IPS-20b (cell line): ENCODE data around the gene RTCB.

Source experiments
- H3K27ac ChIP-seq: one replicate; pipeline ENCODE4 v1.5.1; 2013; ENCODE audit warnings: low read length
- H3K27me3 ChIP-seq: 2 replicates; pipeline ENCODE4 v1.6.1; 2013; ENCODE audit warnings: mild to moderate bottlenecking, low read length, inconsistent platforms; ENCODE audit not compliant: insufficient read depth
- H3K36me3 ChIP-seq: 2 replicates; pipeline ENCODE4 v1.6.1; 2013; ENCODE audit warnings: low read depth, mild to moderate bottlenecking, inconsistent platforms, low read length, moderate library complexity; ENCODE audit not compliant: insufficient read depth
- H3K4me1 ChIP-seq: 2 replicates; pipeline ENCODE4 v1.6.1; 2013; ENCODE audit warnings: mild to moderate bottlenecking, control low read depth, inconsistent platforms, low read length, moderate library complexity; ENCODE audit not compliant: insufficient read depth
- H3K4me3 ChIP-seq: 2 replicates; pipeline ENCODE4 v1.5.1; 2013; ENCODE audit warnings: mild to moderate bottlenecking, low read length, inconsistent platforms
- H3K9ac ChIP-seq: 2 replicates; pipeline ENCODE4 v1.6.1; 2013; ENCODE audit warnings: low read depth, mild to moderate bottlenecking, inconsistent platforms, low read length, moderate library complexity
- H3K9me3 ChIP-seq: 2 replicates; pipeline ENCODE4 v1.6.1; 2013; ENCODE audit warnings: mild to moderate bottlenecking, low read depth, low read length, inconsistent platforms; ENCODE audit not compliant: insufficient read depth

The RTCB gene

DNA sequence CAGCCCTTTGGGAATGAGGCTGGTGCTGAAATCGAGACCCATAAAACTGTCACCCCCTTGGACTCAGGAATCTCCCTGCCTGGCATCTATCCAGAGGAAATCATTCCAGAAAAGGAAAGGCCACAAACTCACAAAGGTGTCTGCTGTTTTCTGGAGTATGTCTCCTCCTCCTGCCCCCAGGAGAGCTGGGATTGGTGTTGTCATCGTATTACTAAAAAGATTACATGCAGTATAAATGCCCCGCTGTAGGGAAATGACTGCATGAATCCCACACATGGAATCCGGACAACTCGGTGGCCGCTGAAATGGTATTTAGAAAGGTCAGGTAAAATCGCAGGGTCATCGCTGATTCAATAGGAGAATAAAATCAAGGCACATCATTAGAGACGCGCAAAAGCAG is 73.3 kb downstream of the RTCB start:
- H3K27ac ChIP-seq = no peak overlapping the region
- no peaks in the 10 kb centered on the region for H3K9me3 ChIP-seq
- H3K4me3 ChIP-seq = no peak overlapping the region
- H3K4me1 ChIP-seq = peaks cover 13% of the 10 kb centered on the region; the same call in 1 of the 2 replicates
- H3K9ac ChIP-seq = no peak overlapping the region
- no peaks in the 10 kb centered on the region for H3K36me3 ChIP-seq
- H3K27me3 ChIP-seq = peaks cover 21% of the 10 kb centered on the region
